NCI-H69 (cell line): ENCODE results near the gene DNAI2.

ENCODE experiments used
- DNase-seq: peaks from one replicate; lab custom pipeline; 2025; lab: John Stamatoyannopoulos, UW

Gene DNAI2

DNA sequence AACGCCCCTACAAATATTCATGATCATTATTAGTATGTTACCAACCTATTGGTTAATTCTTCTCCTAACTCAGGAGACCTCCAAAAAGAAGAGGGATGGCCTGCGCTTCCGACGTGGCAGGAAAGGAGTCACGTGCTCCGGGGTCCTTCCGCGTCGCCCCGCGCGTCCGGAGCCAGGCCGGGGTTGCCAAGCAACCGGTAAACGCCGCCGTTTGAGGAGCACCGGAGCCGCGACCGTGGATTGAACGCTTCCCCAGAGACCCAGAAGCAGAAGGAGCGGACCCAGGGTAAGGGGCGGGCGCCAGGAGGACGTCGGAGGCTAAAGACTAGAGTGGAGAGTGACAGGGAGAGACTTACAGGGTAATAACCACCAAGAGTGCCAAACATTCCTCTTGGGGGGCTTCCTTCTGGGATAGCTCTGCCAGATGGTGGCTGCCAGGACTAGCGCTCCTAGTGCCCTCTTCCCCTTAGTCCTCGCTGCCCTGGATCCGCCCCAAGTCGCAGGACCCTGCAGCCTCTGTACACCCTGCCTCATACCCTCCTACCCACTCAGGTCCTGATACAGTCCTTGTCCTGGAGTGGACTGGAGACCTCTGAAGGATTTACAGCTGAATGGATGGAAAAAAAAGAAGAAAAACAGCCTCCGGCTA lies at the start of gene DNAI2:
DNAI2 (plus strand) TSS at position 175 of the 649 bp plus-strand sequence. CDS start 7,584 bp downstream, outside the sequence.
- peak; percentile 84 for DNase-seq

GRCh38 chr17:74224959-74225725 lies 48.9 kb upstream of the DNAI2 start:
- no peak for DNase-seq

DNA sequence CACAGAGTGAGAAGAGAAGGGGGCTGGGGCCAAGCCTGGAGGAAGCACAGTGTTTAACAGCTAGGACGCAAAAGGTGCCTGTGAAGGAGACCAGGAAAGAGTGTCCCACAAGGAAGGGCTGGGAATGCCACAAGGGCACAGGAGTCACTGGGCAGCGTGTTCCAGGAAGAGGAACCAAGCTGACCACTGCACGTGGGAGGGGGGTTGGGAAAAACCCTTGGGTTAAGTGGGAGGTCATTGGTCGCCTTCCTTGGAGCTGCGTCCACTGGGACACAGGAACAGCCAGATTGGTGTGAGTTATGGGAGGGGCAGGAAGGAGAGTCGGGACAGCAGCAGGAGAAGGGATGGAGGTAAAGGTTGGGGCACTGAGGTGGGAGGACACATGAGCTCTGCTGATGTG lies 47.8 kb upstream of the DNAI2 start:
- no peak for DNase-seq

GRCh38 chr17:74227271-74228080 lies 46.6 kb upstream of the DNAI2 start:
- no peak for DNase-seq

DNA sequence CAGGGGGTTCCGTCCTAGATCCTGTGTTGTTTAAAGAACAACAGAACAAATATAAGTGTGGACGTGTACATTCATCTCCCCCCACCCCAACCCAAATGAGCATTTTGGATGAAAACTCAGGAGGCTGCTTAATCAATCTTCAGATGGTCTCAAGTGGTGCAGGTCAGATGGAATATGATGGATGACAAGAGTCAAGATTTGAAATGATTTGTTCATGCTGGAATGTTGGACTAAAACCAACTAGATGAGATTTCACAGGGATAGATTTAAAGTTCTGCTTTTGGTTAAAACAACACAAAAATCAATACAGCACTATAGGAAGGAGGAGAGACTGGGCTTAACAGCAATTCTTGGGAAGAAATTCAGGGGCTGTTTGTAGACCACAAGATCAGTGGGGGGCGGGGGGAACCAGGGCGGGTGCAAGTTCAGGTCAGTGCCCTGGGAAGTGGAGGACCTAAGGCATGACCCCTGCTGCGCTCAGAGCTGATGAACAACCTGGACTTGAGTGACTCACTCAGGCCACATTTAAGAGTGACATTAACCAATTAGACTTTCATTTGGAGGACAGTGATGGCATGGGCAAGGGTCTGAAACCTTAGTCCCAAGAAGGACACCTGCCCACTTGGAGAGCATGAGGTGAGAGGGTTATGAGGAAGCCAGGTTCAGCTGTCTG lies 45.6 kb upstream of the DNAI2 start:
- DNase-seq: no peak

DNA sequence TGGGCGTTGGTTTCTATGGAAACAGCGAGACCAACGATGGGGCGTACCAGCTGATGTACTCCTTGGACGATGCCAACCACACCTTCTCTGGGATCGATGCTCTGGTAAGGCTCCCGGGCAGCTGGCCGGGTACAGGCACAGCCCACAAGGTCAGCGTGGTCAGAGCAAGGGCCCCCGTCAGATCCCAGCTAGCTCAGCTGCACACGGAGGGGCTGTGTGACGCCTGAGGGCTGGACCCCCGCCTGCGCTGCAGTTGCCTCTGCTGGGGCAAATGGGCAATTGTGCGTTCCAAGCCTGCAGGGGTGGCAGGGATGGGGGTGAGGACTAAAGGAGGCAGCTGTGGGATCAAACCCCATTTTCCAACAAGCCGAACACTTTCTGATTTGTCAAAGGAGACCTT lies 43.1 kb upstream of the DNAI2 start:
- DNase-seq: no peak

DNA sequence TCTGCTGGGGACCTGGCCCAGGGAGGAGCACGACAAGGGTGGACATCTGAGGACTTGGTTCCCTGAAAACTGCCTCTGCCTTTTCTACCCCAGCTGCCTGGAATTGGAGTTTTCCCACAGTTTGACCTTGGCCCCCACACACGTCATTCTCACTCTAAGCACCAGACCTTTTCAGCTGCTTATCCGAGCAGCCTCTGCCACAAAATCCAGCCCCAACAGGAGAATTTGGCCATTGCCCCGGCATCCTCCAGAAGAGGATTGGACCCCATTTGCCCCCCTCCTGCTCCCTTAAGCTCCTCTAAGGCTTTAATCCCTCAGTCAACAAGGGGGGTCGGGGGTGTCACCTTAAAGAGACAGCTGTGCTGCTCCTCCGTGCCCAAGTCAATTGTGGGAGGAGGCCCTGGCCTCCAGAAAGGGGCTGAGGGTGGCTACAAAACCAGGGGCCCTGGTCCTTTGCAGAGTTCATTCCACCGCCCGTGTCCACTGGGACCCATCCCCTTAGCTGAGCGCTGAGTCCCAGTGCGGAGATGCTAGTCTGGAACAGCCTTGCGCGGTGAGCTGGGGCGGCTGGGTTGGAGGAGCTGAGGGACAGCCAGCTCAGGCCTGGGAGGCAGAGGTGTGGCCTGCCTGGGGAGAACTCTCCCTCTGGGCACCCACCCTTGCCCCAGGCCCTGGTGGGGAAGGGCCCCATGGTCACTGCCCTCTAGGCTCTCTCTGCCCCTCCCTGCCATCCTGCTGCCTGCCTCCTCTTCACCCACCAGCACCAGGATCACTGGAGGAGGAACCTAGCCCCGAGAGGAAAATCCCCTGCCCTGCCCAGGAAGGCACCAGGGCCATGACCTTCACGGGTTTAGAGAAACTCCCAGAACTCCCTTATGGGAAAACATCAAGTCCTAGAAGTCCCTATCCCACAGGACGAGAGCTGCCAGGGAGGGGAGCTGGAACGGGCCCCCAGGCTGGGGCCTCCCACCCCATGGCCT lies 41.8 kb upstream of the DNAI2 start:
- DNase-seq: no peak

DNA sequence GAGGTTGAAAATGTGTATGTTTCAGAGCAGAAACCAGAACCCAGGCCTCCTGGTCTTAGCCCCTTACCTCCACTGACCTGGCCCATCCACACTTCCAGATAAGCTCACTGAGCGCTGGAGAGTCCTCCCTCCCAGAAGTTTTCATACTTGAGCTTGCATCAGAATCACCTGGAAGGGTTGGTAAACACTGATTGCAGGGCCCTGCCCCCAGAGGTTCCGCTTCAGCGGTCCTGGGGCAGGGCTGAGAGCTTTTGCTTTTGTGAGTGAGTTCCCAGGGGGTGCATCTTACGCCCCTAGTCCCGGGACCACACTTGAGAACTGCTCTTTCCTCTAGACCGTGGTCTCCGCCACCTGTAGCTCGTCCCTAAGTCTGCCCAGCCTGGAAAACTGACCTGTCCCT lies 40.1 kb upstream of the DNAI2 start:
- no peak for DNase-seq

- DNase-seq: no peak
Measured at GRCh38 chr17:74234486-74234885, 39.5 kb upstream of the DNAI2 start.

GRCh38 chr17:74235040-74235581 lies 38.9 kb upstream of the DNAI2 start:
- no peak for DNase-seq

DNA sequence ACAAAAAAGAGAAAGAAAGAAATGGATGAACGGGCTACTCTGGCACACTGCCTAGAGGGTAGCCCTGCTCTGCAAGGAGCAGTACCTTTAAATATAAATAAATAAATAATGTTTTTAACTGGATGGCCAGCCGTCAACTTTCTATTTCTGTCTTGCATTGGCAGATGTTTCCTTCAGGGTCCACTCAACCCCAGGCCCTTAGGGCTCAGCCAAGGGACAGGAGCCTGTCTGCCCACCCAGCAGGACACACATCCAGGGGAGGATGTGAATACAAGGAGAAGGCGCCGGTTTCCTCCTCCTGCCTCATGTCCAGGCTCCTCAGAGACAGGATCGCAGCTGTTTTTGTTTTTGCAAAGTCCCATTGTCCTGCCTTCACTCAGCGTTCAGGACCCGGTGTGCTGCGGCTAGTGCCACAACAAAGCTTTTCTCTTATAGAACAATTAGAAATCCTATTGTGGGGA lies 38.1 kb upstream of the DNAI2 start:
- no peak for DNase-seq

- DNase-seq: no peak
Measured at GRCh38 chr17:74237321-74237720, 36.7 kb upstream of the DNAI2 start.

DNA sequence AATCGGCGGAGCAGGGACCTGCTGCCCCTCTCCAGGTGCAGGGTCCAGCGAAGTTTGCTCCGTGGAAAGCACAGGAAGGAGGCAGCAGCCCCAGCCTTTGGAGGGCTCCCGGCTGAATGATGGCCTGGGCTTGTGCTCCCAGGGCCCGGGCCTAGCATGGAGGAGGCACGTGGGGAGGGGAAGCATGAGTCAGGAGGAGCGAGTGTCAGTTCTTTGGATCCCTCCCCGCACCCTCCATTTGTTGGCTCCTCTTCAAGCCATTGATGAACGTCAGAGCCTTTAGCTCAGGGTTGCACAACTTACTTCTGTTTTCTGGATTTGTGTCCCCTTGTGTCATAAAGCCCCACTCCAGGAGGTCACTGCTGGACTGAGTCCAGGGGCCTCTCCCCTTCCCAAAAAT lies 34.9 kb upstream of the DNAI2 start:
- no peak for DNase-seq

- DNase-seq: no peak
Measured at GRCh38 chr17:74240618-74241205, 33.3 kb upstream of the DNAI2 start.

DNA sequence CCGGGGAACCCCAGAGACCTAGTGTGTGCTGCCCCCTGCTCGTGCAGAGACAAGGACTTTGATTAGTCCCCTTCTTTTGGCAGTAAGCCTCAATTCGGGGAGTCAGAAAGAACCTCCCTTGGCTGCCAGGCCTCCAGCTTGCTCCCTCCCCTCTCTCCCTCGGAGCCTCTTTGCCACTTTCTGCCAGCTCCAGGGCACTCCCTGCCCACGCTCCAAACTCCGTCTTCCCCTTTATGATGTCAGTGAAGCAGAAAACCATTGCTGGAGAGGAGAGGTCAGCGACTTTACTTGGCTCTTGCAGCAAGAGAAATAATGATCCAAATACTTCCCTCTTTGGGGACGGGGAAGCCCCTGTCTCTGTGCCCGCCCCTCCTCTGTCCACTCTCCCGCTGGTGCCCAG lies 32.6 kb upstream of the DNAI2 start:
- no peak for DNase-seq

GRCh38 chr17:74241847-74242246 lies 32.2 kb upstream of the DNAI2 start:
- no peak for DNase-seq

GRCh38 chr17:74243013-74243755 lies 30.9 kb upstream of the DNAI2 start:
- no peak for DNase-seq

- DNase-seq: no peak
Measured at GRCh38 chr17:74244128-74244527, 29.9 kb upstream of the DNAI2 start.

GRCh38 chr17:74244548-74244947 lies 29.5 kb upstream of the DNAI2 start:
- no peak for DNase-seq
